Activated gamma-delta T cell treated with anti-CD3 and anti-CD28 coated beads, Interleukin-2, amount 50 U/mL, for 16 hours (primary cell): ENCODE results near the gene ATP4B.

Source experiments
- DNase-seq: peaks from one replicate; pipeline ENCODE4 v3.0.0-alpha.2; 2020; ENCODE audit warnings: low read depth

The ATP4B gene

DNA sequence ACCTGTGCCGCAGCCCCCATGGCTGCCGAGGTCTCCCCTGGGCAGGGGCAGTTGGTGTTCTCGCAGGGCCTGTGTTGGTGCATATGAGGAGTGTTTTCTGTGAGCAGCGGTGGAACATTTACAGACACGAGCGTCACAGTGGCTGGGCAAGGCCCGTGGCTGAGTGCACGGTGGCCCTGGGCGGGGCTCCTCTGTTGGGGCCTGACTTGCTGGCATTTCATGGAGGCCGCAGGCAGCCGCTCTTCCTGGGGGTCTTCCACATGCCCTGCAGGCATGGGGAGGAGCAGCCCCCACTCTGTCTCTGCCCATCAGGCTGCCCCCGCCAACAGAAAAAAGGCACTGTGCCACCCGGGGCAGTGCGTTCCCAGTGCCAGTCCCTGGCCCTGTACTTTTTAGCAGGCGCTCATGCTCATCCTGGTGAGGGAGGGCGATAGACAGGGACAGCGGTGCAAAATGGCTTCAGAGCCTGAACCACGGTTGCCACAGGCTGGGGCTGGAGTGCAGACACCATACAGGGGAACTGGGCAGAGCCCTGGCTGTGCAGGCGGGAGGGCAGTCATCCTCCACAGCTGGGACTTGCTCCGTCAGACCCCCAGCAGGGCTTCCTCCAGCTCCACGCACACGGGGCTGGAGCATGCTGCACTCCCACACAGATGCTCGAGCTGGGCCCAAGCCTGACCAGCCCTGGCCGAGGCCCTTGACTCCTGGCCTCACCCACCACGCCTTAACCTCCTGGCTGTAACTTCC lies 49.9 kb downstream of the ATP4B start:
- DNase-seq, result no peak

DNA sequence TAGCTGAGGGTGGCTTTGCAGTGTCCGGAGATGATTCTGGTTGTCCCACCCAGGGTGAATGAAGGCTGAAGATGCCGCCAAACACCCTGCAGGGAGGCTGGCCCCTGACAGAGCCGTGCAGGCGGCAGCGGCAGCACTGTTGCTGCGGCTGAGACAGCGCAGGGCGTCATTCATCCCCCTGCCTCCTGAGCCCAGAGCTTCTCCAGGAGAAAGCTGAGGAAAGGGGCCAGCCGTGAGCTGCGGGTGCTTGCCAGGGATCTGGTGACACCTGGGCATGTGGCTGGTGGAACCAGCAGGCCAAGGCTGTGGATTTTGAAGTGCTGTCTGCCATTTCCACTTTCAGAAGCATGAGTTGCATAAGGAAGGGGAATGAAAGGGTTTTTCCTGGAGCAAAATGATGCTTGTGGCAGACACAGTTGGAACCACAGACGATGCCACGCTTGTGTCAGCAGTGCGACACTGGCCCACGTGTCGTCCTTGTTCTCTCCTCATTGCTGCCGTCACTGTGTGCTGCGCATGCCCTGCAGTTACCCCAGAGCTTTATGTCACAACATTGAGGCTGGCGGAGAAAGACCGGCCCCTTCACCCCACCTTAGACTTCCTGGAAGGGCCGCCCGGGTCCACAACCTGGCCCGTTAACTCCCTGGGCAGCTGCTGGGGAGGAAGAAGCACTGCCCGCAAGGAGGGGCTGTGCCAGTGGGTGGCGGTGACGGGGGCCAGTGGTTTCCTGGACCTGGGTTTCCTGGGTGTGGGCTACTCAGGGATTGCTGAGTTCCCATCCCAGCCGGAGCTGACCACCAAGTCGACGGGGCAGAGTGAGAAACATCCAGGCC lies 50.7 kb downstream of the ATP4B start:
- no peak for DNase-seq

DNA sequence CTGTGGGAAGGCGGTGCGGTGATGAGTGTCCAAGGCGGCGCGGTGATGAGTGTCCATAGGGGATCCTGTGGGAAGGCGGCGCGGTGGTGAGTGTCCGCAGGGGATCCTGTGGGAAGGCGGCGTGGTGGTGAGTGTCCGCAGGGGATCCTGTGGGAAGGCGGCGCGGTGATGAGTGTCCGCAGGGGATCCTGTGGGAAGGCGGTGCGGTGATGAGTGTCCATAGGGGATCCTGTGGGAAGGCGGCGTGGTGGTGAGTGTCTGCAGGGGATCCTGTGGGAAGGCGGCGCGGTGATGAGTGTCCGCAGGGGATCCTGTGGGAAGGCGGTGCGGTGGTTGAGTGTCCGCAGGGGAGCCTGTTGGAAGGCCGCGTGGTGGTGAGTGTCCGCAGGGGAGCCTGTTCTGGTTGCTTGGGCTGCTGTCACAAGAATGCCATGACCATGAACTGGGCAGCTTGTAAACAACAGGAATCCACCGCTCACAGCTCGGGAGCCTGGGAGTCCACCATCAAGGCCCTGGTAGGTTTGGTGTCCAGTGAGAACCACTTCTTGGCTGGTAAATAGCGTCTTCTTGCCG lies 52.0 kb downstream of the ATP4B start:
- DNase-seq, result no peak

DNA sequence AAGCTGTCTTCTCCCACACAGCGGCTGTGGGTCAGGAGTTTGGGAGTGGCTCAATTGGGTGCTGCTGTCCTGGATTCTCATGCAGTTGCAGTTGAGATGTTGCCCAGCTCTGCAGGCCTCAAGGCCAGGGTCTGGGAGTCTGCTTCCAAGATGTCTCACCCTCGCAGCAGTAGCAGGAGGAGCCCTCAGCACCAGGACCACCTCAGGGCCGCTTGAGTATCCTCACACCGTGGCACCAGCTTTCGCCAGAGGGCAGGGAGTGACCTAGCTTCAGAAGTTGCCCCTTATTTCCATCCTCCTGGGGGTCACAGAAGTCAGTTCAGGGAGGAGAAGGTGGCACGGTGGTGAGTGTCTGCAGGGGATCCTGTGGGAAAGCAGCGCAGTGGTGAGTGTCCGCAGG lies 52.5 kb downstream of the ATP4B start:
- DNase-seq, result no peak

DNA sequence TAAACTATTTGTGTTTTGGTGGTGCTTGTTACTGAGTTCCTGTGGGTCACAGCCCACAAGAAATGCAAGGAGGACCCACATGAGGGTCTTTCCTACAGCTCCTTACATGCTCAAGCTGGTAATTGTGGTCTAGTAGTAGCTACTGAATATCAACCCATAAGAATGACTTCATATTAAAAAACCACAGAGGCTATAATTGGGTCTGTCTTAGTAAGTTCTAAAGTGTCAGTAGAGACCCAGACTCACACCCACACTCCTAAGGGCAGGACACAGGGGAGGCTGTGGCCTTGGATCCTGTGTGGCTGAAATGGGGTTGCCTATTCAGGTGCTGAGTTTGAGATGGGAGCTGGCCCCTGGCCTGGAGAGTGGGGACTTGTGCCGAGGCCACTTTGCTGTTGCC lies 53.8 kb downstream of the ATP4B start:
- no peak for DNase-seq

DNA sequence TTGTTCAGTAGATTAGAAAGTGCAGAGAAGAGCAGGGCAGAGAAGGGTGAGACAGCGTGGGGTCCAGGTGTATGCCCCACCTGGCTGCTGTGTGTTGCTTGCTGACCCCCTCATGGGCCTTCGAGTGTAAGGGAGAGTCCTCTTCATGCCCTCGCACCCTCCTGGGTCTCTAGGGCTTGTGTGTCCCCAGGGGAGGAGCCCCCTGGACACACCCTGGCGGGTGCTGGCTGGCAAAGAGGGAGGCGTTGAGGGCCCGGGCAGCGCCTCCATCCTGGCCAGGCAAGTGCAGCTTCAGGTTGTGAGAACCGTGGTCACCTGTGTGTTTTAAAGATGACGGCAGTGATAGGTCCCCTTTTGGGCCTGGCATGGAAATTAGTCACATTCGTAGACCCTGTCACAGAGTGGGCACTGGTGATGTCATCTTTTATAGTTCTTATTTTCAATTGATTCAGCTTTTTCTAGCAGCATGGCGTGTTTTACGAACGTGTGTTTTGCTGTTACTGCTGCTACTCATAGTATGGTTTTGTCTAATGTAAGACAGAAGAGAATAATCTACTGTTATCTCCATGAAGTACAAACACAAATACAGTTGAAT lies 54.8 kb downstream of the ATP4B start:
- no peak for DNase-seq

DNA sequence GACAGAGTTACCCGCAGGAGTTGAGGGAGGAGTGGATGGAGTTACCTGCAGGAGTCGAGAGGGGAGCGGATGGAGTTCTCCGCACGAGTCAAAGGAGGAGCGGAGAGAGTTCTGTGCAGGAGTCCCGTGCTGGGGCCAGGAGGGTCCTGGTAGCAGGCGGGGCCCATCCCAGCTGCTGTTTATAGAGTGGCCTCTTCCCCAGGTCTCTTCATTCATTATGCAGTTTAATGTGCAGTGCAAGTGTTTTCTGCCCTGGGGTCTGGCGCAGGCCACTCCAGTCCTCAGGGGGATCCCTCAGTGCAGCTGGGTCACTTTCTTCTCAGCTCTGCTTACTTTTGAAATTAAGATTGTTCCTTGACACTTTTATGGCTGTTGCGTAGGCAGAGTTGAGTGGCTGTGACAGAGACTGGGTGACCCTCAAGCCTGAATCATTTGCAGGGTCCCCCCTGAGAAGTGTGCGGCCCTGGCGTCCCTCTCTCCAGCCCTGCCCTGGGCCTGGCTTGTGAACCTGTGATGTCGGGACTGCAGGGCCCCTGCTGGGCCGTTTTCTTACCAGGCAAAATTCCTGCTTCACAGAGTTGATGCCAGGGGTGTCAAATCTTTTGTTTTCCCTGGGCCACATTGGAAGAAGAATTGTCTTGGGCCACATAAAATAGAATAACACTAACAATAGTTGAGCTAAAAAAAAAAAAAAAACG lies 55.6 kb downstream of the ATP4B start:
- no peak for DNase-seq

DNA sequence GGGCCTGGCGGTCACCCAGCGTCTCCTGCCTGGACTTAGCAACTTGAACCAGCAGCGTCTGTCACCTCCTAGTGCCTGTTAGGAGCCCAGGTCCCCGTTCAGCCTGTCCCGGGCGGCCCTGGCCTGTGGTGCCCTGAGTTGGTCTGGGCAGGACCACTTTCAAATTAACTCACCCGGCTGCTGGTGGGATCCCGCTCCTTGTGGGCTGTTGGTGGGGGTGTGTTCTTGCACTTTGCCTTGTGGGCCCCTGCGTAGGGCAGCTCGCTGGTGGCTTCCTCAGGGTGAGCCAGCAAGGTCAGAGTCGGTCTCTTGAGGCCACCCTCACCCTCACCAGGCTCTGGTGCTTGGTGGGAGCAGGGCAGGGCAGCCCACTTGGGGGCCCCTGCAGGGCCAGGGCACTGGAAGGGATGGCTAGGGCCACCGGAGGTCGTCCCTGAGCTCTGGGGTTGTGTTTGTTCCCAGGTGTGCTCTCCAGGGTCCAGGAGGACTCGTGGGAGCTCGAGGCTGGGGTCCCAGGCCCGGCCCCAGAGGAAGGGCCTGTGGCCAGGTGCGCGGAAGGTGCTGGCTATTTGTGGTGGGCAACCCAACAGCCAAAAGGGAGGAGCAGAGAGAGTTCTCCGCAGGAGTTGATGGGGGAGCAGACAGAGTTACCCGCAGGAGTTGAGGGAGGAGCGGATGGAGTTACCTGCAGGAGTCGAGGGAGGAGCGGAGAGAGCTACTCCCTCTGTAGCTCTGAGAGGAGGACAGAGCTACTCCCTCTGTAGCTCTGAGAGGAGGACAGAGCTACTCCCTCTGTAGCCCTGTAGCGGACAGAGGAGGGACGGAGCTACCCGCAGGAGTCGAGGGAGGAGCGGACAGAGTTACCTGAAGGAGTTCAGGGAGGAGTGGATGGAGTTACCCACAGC lies 56.6 kb downstream of the ATP4B start:
- DNase-seq, result no peak

DNA sequence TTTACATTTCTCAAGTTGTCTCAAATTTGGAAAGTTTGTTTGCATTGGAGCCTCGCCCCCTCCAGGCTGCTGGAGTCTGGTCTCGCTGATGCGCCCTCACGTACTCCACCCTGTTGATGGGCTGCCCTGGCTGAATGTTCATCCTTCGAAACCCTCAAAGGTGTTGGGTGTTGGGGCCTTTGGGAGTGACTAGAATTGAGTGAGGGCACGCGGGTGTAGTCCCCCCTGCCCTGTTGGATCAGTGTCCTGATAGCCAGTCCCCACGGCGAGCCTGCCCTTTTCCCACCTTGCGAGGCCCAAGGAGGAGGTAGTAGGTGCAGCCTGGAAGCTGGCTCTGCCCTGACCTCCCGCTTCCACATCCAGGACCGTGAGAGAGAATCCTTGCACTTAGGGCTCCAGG lies 58.6 kb downstream of the ATP4B start:
- DNase-seq, result no peak
